Measurements from ENCODE around the gene TARP.

TARP gene

GRCh38 chr7:38303866-38304265 lies 30.4 kb upstream of the TARP start:
- Mint-ChIP-seq H3K9me3 (ENCODE audit: unreplicated experiment) (no peaks in the 10 kb centered on the region), H3K4me1 (ENCODE audit: low read depth, unreplicated experiment) (no peaks in the 10 kb centered on the region), H3K27ac (ENCODE audit: unreplicated experiment) (no peak overlapping the region), H3K27me3 (ENCODE audit: unreplicated experiment) (no peaks in the 10 kb centered on the region), H3K36me3 (ENCODE audit: unreplicated experiment) (no peaks in the 10 kb centered on the region), H3K4me3 (ENCODE audit: unreplicated experiment) (no peak overlapping the region)
- TF ChIP-seq CTCF (IDR thresholded peaks at IDR 0.05; ENCODE audit: partially characterized antibody, unreplicated experiment) = no peak
- no peak for DNase-seq

- Mint-ChIP-seq H3K9me3 (ENCODE audit: unreplicated experiment) (no peaks in the 10 kb centered on the region), H3K4me3 (ENCODE audit: unreplicated experiment) (no peak overlapping the region), H3K4me1 (ENCODE audit: low read depth, unreplicated experiment) (no peaks in the 10 kb centered on the region), H3K27ac (ENCODE audit: unreplicated experiment) (no peak overlapping the region), H3K36me3 (ENCODE audit: unreplicated experiment) (no peaks in the 10 kb centered on the region), H3K27me3 (ENCODE audit: unreplicated experiment) (peaks cover 2% of the 10 kb centered on the region)
- no peak for TF ChIP-seq CTCF (IDR thresholded peaks at IDR 0.05; ENCODE audit: partially characterized antibody, unreplicated experiment)
- DNase-seq = no peak
Observed at GRCh38 chr7:38300175-38300574, 26.7 kb upstream of the TARP start.

- no peak for TF ChIP-seq CTCF (IDR thresholded peaks at IDR 0.05; ENCODE audit: partially characterized antibody, unreplicated experiment)
- H3K9me3 Mint-ChIP-seq (ENCODE audit: unreplicated experiment) = no peaks in the 10 kb centered on the region
Observed at GRCh38 chr7:38299275-38299931, 26.0 kb upstream of the TARP start.

GRCh38 chr7:38296059-38296857 lies 22.8 kb upstream of the TARP start:
- peaks cover 2% of the 10 kb centered on the region for H3K27me3 Mint-ChIP-seq (ENCODE audit: unreplicated experiment)
- no peak overlapping the region for H3K27ac Mint-ChIP-seq (ENCODE audit: unreplicated experiment)
- no peaks in the 10 kb centered on the region for H3K4me1 Mint-ChIP-seq (ENCODE audit: low read depth, unreplicated experiment)
- H3K9me3 Mint-ChIP-seq (ENCODE audit: unreplicated experiment) = no peaks in the 10 kb centered on the region
- TF ChIP-seq CTCF (IDR thresholded peaks at IDR 0.05; ENCODE audit: partially characterized antibody, unreplicated experiment) = no peak
- no peaks in the 10 kb centered on the region for H3K36me3 Mint-ChIP-seq (ENCODE audit: unreplicated experiment)
- H3K4me3 Mint-ChIP-seq (ENCODE audit: unreplicated experiment) = no peak overlapping the region
- no peak for DNase-seq

More at GRCh38 chr7:38299275-38299931, 26.0 kb upstream of the TARP start:
- H3K27ac Mint-ChIP-seq (ENCODE audit: unreplicated experiment) = no peak overlapping the region
- H3K27me3 Mint-ChIP-seq (ENCODE audit: unreplicated experiment) = peaks cover 2% of the 10 kb centered on the region
- H3K4me1 Mint-ChIP-seq (ENCODE audit: low read depth, unreplicated experiment) = no peaks in the 10 kb centered on the region
- no peak for DNase-seq
- no peaks in the 10 kb centered on the region for H3K36me3 Mint-ChIP-seq (ENCODE audit: unreplicated experiment)
- H3K4me3 Mint-ChIP-seq (ENCODE audit: unreplicated experiment) = no peak overlapping the region

GRCh38 chr7:38294926-38295325 lies 21.5 kb upstream of the TARP start:
- H3K4me1 Mint-ChIP-seq (ENCODE audit: low read depth, unreplicated experiment) = no peaks in the 10 kb centered on the region
- H3K9me3 Mint-ChIP-seq (ENCODE audit: unreplicated experiment) = no peaks in the 10 kb centered on the region
- H3K4me3 Mint-ChIP-seq (ENCODE audit: unreplicated experiment) = no peak overlapping the region
- DNase-seq = no peak
- TF ChIP-seq CTCF (IDR thresholded peaks at IDR 0.05; ENCODE audit: partially characterized antibody, unreplicated experiment) = no peak
- no peak overlapping the region for H3K27ac Mint-ChIP-seq (ENCODE audit: unreplicated experiment)
- H3K27me3 Mint-ChIP-seq (ENCODE audit: unreplicated experiment) = peaks cover 2% of the 10 kb centered on the region
- no peaks in the 10 kb centered on the region for H3K36me3 Mint-ChIP-seq (ENCODE audit: unreplicated experiment)
